ENCODE data around the gene TMEM232. TPM values are rescaled to one million over a fixed set of nuclear protein-coding genes. Genes with fewer than 3 reads are reported as not detected.
"Not testable (repeated sequence)": the region's sequence is repeated elsewhere in the genome, so short reads cannot be mapped to it uniquely, and the experiment has no call there.

The TMEM232 gene
- total and polyA plus RNA-seq, 7 donors, result 0.93 to 8.7 (median 2.5) TPM

GRCh38 chr5:110702704-110703103, 23.8 kb downstream of the TMEM232 start:
- intact Hi-C loops (cut with DNase I), result no loop called here

GRCh38 chr5:110702300-110702699, 24.2 kb downstream of the TMEM232 start:
- TF ChIP-seq POLR2A (IDR thresholded peaks at IDR 0.05) (no peak), EP300 (IDR thresholded peaks at IDR 0.05) (no peak), POLR2AphosphoS5 (IDR thresholded peaks at IDR 0.05) (no peak), CTCF (IDR thresholded peaks at IDR 0.05) (no peak)
- intact Hi-C loops (cut with DNase I), result no loop called here
- H3K27ac ChIP-seq, result no peak overlapping the region
- no peak overlapping the region for H3K4me3 ChIP-seq
- no peaks in the 10 kb centered on the region for H3K4me1 ChIP-seq
- H3K36me3 ChIP-seq, result no peaks in the 10 kb centered on the region
- H3K9me3 ChIP-seq, result no peaks in the 10 kb centered on the region
- no peaks in the 10 kb centered on the region for H3K27me3 ChIP-seq
- WGBS, 2 donors, result 89 to 90% methylated on average over 1 of the region's 1 CpG
- DNase-seq, result no peak

More at GRCh38 chr5:110702704-110703103, 23.8 kb downstream of the TMEM232 start:
- Histone ChIP-seq H3K4me1 (no peaks in the 10 kb centered on the region), H3K27me3 (no peaks in the 10 kb centered on the region), H3K27ac (no peak overlapping the region), H3K36me3 (no peaks in the 10 kb centered on the region), H3K9me3 (no peaks in the 10 kb centered on the region), H3K4me3 (no peak overlapping the region)
- TF ChIP-seq EP300 (IDR thresholded peaks at IDR 0.05) (no peak), POLR2A (IDR thresholded peaks at IDR 0.05) (no peak), POLR2AphosphoS5 (IDR thresholded peaks at IDR 0.05) (no peak), CTCF (IDR thresholded peaks at IDR 0.05) (no peak)
- 54 to 67% methylated on average over 3 of the region's 3 CpGs for whole genome bisulfite sequencing, 2 donors
- DNase-seq, result no peak

- H3K27ac ChIP-seq; intact Hi-C loops (cut with DNase I): not testable (repeated sequence)
- 76 to 81% methylated on average over 5 of the region's 5 CpGs for WGBS, 2 donors
Measured at GRCh38 chr5:110692669-110693068, 33.8 kb downstream of the TMEM232 start.

GRCh38 chr5:110690587-110690986, 35.9 kb downstream of the TMEM232 start:
- H3K4me3 ChIP-seq; H3K4me1 ChIP-seq; H3K9me3 ChIP-seq; H3K36me3 ChIP-seq; intact Hi-C loops (cut with DNase I); H3K27ac ChIP-seq; DNase-seq; H3K27me3 ChIP-seq: not testable (repeated sequence)
- 94% methylated on average over 1 of the region's 1 CpG for WGBS, 2 donors

More at GRCh38 chr5:110692669-110693068, 33.8 kb downstream of the TMEM232 start:
- not testable (repeated sequence) for DNase-seq, H3K36me3 ChIP-seq, H3K27me3 ChIP-seq, H3K9me3 ChIP-seq, H3K4me1 ChIP-seq, H3K4me3 ChIP-seq

GRCh38 chr5:110687485-110687884, 39.0 kb downstream of the TMEM232 start:
- Histone ChIP-seq H3K4me1 (no peaks in the 10 kb centered on the region), H3K9me3 (no peaks in the 10 kb centered on the region), H3K4me3 (no peak overlapping the region), H3K27me3 (no peaks in the 10 kb centered on the region), H3K36me3 (no peaks in the 10 kb centered on the region), H3K27ac (no peak overlapping the region)
- no peak for DNase-seq
- intact Hi-C loops (cut with DNase I), result no loop called here
- WGBS, 2 donors, result 82 to 88% methylated on average over 1 of the region's 1 CpG
- TF ChIP-seq POLR2A (IDR thresholded peaks at IDR 0.05), result no peak
- no peak for TF ChIP-seq CTCF (IDR thresholded peaks at IDR 0.05)
- TF ChIP-seq POLR2AphosphoS5 (IDR thresholded peaks at IDR 0.05), result no peak
- no peak for TF ChIP-seq EP300 (IDR thresholded peaks at IDR 0.05)

- Histone ChIP-seq H3K36me3 (no peaks in the 10 kb centered on the region), H3K27me3 (no peaks in the 10 kb centered on the region), H3K9me3 (no peaks in the 10 kb centered on the region), H3K4me1 (no peaks in the 10 kb centered on the region), H3K27ac (no peak overlapping the region), H3K4me3 (no peak overlapping the region)
- intact Hi-C loops (cut with DNase I), result no loop called here
- TF ChIP-seq POLR2A (IDR thresholded peaks at IDR 0.05) (no peak), CTCF (IDR thresholded peaks at IDR 0.05) (no peak), EP300 (IDR thresholded peaks at IDR 0.05) (no peak), POLR2AphosphoS5 (IDR thresholded peaks at IDR 0.05) (no peak)
- no peak for DNase-seq
- 87 to 93% methylated on average over 2 of the region's 2 CpGs for WGBS, 2 donors
Measured at GRCh38 chr5:110686270-110686669, 40.2 kb downstream of the TMEM232 start.

Measured in sigmoid colon (tissue), 7 donors.